Stomach (tissue), 4 donors: Measurements from ENCODE around the gene CNGA2.

Experiments used
- CTCF ChIP-seq, 7 experiments: fragments of 450-650 bp in 4 of 7; fragments of 200-600 bp in 3 of 7; sonication (generic) in 3 of 7; IDR thresholded peaks; one replicate each; pipeline ENCODE4 v1.5.1; 2016 to 2019; ENCODE audit warnings: antibody characterized with exemption in 7 of 7, control low read depth in 2 of 7, mild to moderate bottlenecking in 1 of 7
- EP300 ChIP-seq: sonication (generic); formaldehyde crosslinking; IDR thresholded peaks from one replicate; pipeline ENCODE4 v1.6.1; 2017; ENCODE audit warnings: antibody characterized with exemption
- POLR2A ChIP-seq, 4 donors: fragments of 450-650 bp; IDR thresholded peaks; one replicate each; pipeline ENCODE4 v1.6.1; 2016; ENCODE audit warnings: antibody characterized with exemption in 4 of 4, control low read depth in 2 of 4, mild to moderate bottlenecking in 1 of 4, moderate library complexity in 1 of 4

GRCh38 chrX:151779258-151779657 lies 44.7 kb downstream of the CNGA2 start:
- TF ChIP-seq POLR2A (IDR thresholded peaks at IDR 0.05) (no peak), CTCF (IDR thresholded peaks at IDR 0.05) (no peak), EP300 (no peak)
